ENCODE data around the gene COG6. TPM values are rescaled to one million over a fixed set of nuclear protein-coding genes. Genes with fewer than 3 reads are reported as not detected.
A peak's percentile ranks its signal among the peaks of the same experiment; 100 is the strongest.

COG6 gene
- total and polyA plus RNA-seq, 2 of the 8 experiments (the other 6 are each of a cell fraction or from before 2014, with no cell fraction given): 8.8 to 22.3 TPM

GRCh38 chr13:39655569-39656324, at the start of gene COG6 (continued):
- no peak for TF ChIP-seq YY1 (IDR thresholded peaks at IDR 0.05; ENCODE audit: low read depth, low read length)
- TF ChIP-seq HDAC2 (IDR thresholded peaks at IDR 0.05; ENCODE audit: borderline replicate concordance in 1 of 2, low read depth in 2 of 2, low read length in 2 of 2): no peak
- no peak for TF ChIP-seq EP300 (IDR thresholded peaks at IDR 0.05; ENCODE audit: borderline replicate concordance in 1 of 2, low read depth in 2 of 2, low read length in 2 of 2)
- TF ChIP-seq TEAD4 (IDR thresholded peaks at IDR 0.05; ENCODE audit: low read depth, low read length): no peak
- TF ChIP-seq SAP30 (IDR thresholded peaks at IDR 0.05; ENCODE audit: insufficient read depth, insufficient replicate concordance, low read length): no peak
- TF ChIP-seq ZNF274 (IDR thresholded peaks at IDR 0.05; ENCODE audit: borderline replicate concordance, extremely low read depth, low read length): no peak
- no peak for TF ChIP-seq GTF2F1 (IDR thresholded peaks at IDR 0.05; ENCODE audit: borderline replicate concordance, low read depth, low read length)
- peak; percentile 18 to 55; a peak in 2 of 4 replicates for TF ChIP-seq SIN3A (conservative IDR thresholded peaks at IDR 0.05 in 1 of 2, IDR thresholded peaks at IDR 0.05 in 1 of 2; ENCODE audit: low read depth in 1 of 2, low read length in 2 of 2)
- no peak for TF ChIP-seq ATF3 (IDR thresholded peaks at IDR 0.05; ENCODE audit: insufficient read depth, low read depth, low read length)
- no peak for TF ChIP-seq SIX5 (IDR thresholded peaks at IDR 0.05; ENCODE audit: low read depth, low read length)
- TF ChIP-seq, protein P1, sequence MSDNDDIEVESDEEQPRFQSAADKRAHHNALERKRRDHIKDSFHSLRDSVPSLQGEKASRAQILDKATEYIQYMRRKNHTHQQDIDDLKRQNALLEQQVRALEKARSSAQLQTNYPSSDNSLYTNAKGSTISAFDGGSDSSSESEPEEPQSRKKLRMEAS (IDR thresholded peaks at IDR 0.05): peak; percentile 50
- TF ChIP-seq KDM1A (IDR thresholded peaks at IDR 0.05; ENCODE audit: borderline replicate concordance, low read length): no peak
- peak; percentile 55 for TF ChIP-seq PHF8 (conservative IDR thresholded peaks at IDR 0.05; ENCODE audit: low read depth, low read length)
- no peak for TF ChIP-seq CEBPB (IDR thresholded peaks at IDR 0.05; ENCODE audit: low read depth, low read length)
- no peak for TF ChIP-seq EGR1 (IDR thresholded peaks at IDR 0.05; ENCODE audit: borderline replicate concordance, low read depth, low read length)
- TF ChIP-seq RAD21 (IDR thresholded peaks at IDR 0.05 in 1 of 2, conservative IDR thresholded peaks at IDR 0.05 in 1 of 2; ENCODE audit: low read depth in 2 of 2, low read length in 2 of 2): no peak
- TF ChIP-seq ASH2L (IDR thresholded peaks at IDR 0.05; ENCODE audit: low read length): peak; percentile 89
- peak; percentile 32; the same call in 1 of the 2 replicates for TF ChIP-seq TBP (IDR thresholded peaks at IDR 0.05; ENCODE audit: low read depth, low read length)
- TF ChIP-seq CTBP2 (IDR thresholded peaks at IDR 0.05; ENCODE audit: borderline replicate concordance, insufficient read depth, insufficient read length, low read length): no peak
- TF ChIP-seq SUZ12 (IDR thresholded peaks at IDR 0.05; ENCODE audit: low read length): no peak
- TF ChIP-seq BACH1 (IDR thresholded peaks at IDR 0.05; ENCODE audit: low read length): no peak
- TF ChIP-seq SIRT6 (IDR thresholded peaks at IDR 0.05; ENCODE audit: low read length): no peak
- no peak for TF ChIP-seq FOSL1 (IDR thresholded peaks at IDR 0.05; ENCODE audit: insufficient read depth, low read depth, low read length)
